GM20000 (cell line): Measurements from ENCODE around the gene PHAX.
"Not testable (repeated sequence)": the region's sequence is repeated elsewhere in the genome, so short reads cannot be mapped to it uniquely, and the experiment has no call there.

Experiments used
- DNase-seq: peaks from one replicate; pipeline ENCODE4 v3.0.0; 2012; ENCODE audit warnings: low spot score
- TF ChIP-seq, protein P1 (sequence below): IDR thresholded peaks from 2 replicates; pipeline ENCODE4 v1.5.1; 2012; ENCODE audit warnings: mild to moderate bottlenecking, control low read depth; ENCODE audit errors: extremely low read depth, missing control alignments

PHAX gene

GRCh38 chr5:126600631-126601511, at the start of gene PHAX:
TSS of gene PHAX (plus strand) at chr5:126600947. CDS start at chr5:126600963, 16 bp downstream.
- TF ChIP-seq, protein P1, sequence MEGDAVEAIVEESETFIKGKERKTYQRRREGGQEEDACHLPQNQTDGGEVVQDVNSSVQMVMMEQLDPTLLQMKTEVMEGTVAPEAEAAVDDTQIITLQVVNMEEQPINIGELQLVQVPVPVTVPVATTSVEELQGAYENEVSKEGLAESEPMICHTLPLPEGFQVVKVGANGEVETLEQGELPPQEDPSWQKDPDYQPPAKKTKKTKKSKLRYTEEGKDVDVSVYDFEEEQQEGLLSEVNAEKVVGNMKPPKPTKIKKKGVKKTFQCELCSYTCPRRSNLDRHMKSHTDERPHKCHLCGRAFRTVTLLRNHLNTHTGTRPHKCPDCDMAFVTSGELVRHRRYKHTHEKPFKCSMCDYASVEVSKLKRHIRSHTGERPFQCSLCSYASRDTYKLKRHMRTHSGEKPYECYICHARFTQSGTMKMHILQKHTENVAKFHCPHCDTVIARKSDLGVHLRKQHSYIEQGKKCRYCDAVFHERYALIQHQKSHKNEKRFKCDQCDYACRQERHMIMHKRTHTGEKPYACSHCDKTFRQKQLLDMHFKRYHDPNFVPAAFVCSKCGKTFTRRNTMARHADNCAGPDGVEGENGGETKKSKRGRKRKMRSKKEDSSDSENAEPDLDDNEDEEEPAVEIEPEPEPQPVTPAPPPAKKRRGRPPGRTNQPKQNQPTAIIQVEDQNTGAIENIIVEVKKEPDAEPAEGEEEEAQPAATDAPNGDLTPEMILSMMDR, result peak; percentile 79
- peak; percentile 94 for DNase-seq

GRCh38 chr5:126552614-126553013, 48.1 kb upstream of the PHAX start:
- TF ChIP-seq, protein P1, result no peak
- no peak for DNase-seq

DNA sequence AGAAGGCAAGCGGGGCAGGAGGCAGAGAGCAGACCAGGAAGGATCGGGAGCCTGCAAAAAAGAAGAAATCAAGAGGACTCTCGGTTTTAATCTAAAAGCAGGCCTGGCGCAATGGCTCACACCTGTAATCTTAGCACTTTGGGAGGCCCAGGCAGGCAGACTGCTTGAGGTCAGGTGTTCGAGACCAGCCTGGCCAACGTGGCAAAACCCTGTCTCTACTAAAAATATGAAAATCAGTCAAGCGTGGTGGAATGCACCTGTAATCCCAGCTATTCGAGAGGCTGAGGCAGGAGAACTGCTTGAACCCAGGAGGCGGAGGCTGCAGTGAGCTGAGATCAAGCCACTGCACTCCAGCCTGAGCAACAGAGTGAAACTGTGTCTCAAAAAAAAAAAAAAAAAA, 45.6 kb upstream of the PHAX start:
- not testable (repeated sequence) for DNase-seq

DNA sequence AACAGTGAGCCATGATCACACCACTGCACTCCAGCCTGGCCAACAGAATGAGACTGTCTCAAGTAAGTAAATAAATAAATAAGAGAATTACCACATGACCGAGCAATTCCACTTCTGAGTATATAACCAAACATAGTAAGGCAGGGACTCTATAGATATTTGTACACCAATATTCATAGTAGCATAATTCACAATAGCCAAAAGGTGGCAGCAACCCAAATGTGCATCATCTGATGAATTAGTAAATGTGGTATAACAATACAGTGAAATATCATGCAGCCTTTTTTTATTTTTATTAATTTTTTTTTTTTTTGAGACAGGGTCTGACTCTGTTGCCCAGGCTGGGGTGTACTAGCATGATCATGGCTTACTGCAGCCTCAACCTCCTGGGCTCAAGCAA, 38.8 kb upstream of the PHAX start:
- TF ChIP-seq, protein P1, result no peak
- DNase-seq, result no peak

DNA sequence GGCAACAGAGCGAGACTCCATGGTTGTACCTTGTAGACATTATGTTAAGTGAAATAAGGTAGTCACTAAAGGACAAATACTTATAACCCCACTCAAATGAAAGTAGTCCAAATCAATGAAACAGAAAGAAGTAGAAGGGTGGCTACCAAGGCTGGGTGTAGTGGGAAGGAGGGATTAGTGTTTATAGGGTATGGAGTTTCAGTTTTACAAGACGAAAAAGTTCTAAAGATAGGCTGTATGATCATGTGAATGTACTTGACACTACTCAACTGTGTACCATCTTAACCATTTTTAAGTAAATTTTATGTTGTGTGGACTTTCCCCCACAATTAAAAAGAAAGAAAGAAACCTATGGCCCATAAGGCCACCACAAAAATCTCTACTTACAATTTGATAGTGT, 37.9 kb upstream of the PHAX start:
- TF ChIP-seq, protein P1, result no peak
- no peak for DNase-seq

GRCh38 chr5:126568206-126568755, 32.5 kb upstream of the PHAX start:
- TF ChIP-seq, protein P1, result no peak
- DNase-seq, result no peak

GRCh38 chr5:126575644-126576043, 25.1 kb upstream of the PHAX start:
- no peak for DNase-seq
- TF ChIP-seq, protein P1, result no peak
